ENCODE measurements around the gene IL27RA.
A peak's percentile ranks its signal among the peaks of the same experiment; 100 is the strongest.
"Not testable (repeated sequence)": the region's sequence is repeated elsewhere in the genome, so short reads cannot be mapped to it uniquely, and the experiment has no call there.

The IL27RA gene

DNA sequence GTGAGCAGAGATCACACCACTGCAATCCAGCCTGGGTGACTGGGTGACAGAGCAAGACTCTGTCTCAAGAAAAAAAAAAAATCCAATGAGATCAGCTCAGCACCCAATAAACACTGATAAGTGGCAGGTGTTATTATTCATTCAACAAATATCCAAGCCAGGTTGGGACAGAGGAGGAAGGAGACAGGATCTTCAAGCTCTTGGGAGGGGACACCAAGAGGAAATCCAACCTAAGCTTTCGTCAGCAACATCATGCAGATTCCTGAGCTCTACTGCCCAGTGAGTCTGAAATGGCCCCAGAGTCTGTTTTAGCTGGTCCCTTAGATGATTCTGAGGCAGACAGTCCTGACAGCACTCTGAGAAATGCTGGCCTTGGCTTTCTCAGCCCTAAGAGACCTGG, 33.1 kb upstream of the IL27RA start:
- FAIRE-seq = no peak
- no peak for DNase-seq (ENCODE audit: low spot score)

DNA sequence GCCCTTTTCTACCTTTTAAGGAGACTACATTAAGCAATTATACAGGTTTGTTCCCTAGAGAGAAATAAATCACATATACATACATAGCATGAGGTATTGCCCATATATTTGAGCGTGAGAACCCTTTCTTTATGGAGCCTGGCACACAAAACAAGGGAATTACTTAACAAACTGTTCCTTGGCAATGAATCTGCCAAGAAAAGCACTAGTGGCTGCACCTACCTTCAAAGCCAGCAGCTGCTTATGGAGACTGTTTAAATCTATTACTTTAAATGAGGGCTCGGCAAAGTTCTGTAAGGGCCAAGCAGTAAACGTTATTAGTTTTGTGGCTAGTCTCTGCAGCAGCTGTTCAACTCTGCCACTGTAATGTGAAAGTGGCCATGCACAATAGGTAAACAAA, 32.5 kb upstream of the IL27RA start:
- FAIRE-seq = no peak
- DNase-seq (ENCODE audit: low spot score) = no peak

DNA sequence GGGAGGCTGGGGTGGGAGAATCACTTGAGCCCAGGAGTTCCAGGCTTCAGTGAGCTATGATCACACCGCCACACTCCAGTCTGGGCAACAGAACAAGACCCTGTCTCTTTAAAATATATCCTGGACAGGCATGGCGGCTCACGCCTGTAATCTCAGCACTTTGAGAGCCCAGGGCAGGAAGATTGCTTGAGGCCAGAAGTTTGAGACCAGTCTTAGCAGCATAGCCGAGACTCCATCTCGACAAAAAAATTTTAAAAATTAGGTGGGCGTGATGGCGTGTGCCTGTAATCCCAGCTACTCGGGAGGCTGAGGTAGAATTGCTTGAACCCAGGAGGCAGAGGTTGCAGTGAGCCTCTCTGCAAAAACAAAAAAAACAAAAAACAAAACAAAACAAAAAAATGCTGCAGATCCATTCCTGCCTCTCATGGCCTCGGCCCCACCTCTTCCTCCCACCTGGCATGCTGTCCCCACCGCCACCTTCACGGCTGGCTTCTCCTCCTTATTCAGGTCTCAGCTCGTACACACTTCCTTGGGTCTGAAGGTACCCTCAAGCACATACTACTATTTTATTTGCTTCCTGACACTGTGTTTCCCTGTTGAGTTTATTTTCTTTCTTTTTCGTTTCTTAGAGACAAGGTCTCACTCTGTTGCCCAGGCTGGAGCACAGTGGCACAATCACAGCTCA, 30.7 kb upstream of the IL27RA start:
- FAIRE-seq = no peak
- no peak for DNase-seq (ENCODE audit: low spot score)

DNA sequence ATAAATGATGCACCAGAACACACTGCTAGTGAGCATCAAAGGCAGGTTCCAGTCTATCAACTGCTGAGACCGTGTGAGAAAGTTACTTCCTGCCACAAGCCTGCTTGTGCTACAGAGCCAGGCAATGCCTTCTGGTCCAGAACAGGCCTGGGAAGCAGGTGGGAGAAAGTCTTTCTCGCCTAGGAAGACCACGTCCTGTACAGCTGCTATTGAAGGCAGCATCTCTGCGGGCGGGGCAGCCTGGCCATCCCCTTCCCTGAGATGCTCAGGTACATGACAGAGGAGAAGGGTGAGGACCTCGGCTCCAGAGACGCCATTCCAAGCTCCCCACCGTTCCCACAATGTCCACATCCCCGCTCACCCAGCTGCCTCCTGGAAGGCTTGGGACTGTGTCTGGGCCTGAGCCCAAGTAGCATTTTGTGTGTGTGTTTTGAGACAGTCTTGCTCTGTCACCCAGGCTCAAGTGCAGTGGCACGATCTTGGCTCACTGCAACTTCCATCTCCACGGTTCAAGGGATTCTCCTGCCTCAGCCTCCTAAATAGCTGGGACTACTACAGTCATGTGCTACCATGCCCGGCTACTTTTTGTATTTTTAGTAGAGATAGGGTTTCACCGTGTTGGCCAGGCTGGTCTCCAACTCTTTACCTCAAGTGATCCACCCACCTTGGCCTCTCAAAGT, 28.9 kb upstream of the IL27RA start:
- FAIRE-seq = no peak
- no peak for DNase-seq (ENCODE audit: low spot score)

DNA sequence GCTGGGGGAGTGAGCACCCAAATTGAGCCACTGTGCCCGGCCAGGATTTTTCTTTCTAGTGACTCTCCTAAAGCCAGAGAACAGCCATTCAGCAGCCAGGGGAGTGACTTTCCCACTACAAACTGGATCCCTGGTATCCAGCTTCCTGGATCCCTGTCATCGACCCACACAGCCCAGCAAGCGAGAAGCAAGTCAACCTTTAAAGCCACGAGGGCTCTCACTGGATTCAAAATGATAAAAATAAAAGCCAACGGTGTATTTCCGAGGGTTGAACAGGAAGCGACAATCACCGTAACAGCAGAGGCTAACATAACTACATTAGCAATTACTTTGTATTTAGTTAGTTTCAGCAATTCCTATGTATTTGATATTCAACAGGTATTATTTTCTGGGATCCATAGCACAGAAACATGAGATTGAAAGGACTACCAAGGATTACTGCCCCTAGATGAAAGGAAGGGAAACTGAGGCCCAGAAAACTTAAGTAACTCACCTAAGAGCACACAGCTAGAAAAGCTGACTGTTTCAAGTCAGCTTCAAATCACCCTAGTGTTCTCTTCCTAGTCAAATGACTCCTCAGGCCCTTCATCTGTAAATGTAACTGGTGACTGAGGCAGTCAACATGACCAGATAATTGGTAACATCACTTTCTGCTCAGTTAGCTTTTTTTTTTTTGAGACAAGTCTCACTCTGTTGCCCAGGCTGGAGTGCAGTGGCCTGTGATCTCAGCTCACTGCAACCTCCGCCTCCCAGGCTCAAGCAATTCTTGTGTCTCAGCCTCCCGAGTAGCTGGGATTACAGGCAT, 28.1 kb upstream of the IL27RA start:
- no peak for DNase-seq (ENCODE audit: low spot score)
- FAIRE-seq = no peak

DNA sequence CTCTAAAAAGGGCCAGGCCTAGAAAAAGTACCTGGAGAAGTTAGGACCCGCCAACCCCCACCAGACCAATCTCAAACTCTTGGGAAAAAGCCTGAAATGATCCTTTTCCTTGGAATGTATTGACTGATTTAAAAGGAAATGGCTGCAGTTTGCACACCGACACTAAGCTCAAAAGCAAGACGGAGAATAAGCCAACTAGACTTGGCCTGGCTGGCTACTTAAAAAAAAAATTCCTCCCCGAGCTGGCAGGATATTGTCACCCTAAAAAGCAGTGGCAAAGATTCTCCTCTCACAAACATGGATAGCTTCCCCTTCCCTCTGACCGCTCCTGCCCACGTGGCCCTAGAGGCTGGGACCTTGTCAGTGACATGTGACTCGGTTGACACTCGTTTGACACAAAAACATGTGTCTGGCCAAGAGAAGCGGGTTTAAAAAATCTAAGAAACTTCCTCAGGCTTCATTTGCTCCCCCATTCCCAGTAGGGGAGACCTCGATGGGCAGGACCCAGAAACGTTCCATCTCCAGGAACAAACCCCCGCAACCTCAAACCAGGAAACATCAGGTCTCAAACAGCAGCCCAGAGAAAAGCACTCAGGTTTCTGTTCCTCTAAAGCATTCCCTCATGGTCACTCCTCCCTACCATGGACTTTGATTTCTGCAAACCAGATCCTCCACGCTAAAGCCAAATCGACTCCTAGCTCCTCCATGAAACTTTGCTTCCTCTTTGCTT, 26.8 kb upstream of the IL27RA start:
- FAIRE-seq (no peak), DNase-seq (ENCODE audit: low spot score) (no peak)

DNA sequence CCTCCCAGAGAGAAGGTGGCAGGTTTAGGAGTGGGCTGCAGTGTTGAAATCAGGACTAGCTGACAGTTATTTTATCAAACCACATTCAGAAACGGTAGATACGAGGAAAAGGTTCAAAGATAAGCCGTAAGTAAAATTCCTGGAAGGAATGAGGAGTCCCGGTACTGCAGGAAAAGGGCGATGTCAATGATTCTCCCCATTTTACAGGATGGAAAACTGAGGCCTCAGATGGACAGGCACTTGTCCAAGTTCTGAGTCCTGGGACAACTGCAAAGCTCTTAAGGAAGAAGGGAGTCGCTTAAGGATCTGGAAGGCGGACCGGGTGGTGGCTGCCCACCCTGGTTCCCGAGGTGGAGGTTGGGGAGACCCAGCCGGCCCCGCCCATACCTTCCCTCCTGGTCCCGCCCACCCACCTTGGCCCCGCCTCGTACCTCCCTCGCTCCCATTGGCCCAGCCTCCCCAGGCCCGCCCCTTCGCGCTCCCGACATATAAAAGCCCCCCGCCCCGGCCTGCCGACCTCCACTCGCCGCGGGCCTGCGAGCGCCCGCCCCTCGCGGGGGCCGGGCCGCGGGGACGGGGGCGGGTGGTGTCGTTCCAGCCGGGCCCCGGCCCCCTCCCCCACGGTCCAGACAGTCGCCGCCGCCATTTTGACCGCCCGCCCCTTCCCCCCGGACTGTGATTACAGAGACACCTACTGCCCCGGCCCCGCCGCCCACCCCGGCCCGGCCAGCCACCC, 26.0 kb upstream of the IL27RA start:
- FAIRE-seq = no peak

DNA sequence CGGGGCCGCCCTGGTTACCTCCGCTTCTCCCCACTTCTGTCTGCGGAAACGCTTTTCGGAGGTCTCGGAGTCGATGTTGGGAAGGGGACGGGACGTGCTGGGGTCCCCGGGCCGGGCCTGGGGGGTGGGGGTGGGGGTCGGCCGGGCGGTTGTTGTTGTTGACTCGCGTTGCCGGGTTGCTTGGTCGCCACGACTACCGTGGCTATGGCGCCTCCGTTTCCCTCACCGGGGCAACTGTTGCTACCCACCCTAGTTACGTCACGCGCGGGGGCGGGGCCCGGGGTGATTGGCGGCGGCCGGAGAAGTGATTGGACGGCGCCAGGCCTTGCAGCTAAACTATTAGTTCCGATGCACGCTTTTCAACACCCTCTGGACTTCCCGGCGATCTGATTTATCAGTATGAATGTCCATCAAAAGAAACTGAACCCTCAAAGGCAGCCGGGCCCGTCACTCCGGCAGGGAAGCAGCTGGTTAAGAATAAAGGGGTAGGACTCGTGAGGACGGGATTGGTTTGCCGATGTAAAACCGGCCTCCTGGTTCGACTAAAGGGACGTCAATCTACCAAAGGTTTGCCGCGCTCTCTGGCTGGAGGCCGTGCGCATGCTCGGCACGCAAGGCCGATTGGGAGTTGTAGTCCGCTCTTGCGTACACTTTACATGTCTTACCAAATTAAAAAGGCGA, 25.3 kb upstream of the IL27RA start, which contains the start of gene RFX1:
Gene RFX1, minus strand, starts transcription at position 236 of the 681 bp plus-strand sequence. CDS start 12,477 bp downstream, outside the sequence.
- DNase-seq (ENCODE audit: low spot score) = peak; percentile 88
- no peak for FAIRE-seq

More for the DNA sequence above, 26.0 kb upstream of the IL27RA start:
- peak; percentile 76 for DNase-seq (ENCODE audit: low spot score)

DNA sequence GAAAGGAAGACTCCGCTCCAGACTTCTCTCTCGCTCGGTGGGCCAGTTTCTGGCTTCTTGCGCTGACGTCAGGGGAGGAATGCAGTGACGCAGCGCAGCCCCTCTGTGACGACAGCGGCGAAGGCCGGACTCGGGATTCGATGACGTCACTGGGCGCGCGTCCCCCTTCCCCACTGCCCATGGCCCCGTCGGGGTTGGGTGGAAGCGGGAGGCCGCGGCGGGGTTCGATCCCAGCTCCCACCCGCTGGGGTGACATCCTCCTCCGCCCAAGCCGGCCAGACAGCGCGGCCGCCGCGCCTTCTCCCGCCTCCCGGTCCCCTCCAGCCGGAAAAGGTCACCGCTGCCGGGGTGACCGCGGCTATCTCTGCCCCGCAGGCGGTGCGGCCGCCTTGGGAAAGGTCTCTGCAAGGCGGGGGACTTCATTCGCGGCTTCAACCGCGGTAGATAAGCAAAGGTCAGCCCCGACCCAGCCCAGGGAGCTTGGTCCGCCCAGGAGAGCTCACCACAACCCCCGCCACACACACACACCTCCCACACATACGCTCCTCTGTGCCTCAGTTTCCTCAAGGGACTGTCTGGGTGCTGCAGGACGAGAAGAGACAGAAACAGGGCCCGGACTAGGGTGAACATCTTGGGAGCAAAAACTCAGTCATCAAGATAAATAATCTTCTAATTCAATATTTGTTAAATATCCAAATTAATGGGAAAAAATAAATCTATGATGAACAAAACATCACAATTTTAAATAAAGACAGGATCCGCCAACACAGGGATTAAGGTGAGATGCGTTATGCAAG, 24.6 kb upstream of the IL27RA start:
- DNase-seq (ENCODE audit: low spot score) (peak; percentile 70), FAIRE-seq (no peak)

DNA sequence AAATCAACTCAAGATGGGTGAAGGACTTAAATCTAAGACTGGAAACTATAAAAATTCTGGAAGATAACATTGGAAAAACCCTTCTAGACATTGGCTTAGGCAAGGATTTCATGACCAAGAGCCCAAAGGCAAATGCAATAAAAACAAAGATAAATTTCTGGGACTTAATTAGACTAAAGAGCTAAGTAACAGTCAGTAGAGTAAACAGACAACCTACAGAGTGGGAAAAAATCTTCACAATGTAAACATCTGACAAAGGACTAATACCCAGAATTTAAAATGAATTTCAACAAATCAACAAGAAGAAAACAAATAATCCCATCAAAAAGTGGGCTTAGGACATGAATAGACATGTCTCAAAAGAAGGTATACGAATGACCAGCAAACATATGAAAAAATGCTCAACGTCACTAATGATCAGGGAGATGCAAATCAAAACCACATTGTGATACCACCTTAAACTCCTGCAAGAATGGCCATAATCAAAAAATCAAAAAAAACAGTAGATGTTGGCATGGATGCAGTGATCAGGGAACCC, 19.1 kb upstream of the IL27RA start:
- FAIRE-seq = no peak
- no peak for DNase-seq (ENCODE audit: low spot score)

DNA sequence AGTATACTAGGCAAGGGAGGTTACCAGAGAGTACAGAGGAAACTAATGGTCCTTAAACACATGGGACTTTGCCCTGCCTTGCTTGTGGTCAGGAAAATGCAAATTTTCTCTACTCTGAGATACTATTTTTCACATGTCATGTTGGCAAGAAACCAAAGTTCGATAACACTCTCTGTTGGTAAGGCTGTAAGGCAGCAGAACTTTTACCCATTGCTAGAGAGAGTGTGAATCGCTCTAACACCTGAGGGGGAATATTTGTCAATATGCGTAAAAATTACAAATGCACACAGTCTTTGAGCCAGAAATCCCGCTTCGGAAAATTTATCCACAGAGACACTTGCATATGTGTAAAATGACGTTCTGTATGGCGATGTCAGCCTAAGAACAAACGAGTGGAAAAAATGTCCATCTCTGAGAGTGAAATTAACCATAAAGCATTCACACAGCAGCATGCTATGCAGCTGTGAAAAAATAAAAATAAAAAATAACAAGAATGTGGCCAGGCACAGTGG, 16.0 kb upstream of the IL27RA start:
- FAIRE-seq = no peak

DNA sequence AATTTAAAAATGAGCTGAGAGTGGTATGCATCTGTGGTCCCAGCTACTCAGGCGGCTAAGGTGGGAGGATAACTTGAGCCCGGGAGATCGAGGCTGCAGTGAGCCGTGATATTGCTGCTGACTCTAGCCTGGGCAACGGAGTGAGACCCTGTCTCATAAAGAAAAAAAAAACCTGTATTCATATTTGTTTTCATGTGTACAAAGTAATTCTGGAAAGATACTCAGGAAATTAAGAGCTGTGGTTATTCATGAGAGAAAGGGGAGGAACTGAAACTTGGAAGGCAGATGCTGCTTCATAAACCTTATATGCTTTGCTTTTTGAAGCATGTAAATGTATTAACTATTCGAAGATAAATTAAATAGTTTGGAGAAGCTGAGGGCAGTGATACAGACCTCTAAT, 12.5 kb upstream of the IL27RA start:
- DNase-seq (ENCODE audit: low spot score) (no peak), FAIRE-seq (no peak)

More for the DNA sequence above, 16.0 kb upstream of the IL27RA start:
- DNase-seq (ENCODE audit: low spot score) = no peak

DNA sequence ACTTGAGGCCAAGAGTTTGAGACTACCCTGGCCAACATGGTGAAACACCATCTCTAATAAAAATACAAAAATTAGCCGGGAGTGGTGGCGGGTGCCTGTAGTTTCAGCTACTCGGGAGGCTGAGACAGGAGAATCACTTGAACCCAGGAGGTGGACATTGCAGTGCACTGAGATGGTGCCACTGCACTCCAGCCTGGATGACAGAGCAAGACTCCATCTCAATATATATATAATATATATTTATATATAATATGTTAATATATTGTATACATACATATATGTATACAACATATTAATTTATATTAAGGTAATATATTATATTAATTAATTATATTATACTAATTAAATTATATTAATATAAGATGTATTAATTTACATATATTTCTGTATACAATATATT, 11.8 kb upstream of the IL27RA start:
- FAIRE-seq; DNase-seq (ENCODE audit: low spot score): not testable (repeated sequence)

DNA sequence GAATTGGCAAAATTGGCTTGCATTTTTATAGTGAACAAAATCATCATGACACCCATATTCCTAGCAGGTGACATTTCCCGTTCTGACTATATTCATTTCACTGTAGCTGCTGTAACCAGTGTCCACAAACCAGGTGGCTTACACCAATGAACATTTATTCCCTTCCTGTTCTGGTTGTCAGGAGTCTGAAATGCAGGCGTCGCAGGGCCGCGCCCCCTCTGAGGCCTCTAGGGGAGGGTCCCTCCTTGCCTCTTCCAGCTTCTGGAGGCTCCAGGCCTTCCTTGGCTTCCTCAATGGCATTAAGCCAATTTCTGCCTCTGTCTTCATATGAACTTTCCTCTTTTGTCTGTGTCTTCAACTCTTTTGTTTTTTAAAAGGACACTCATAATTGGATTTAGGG, 10.1 kb upstream of the IL27RA start:
- FAIRE-seq = no peak

DNA sequence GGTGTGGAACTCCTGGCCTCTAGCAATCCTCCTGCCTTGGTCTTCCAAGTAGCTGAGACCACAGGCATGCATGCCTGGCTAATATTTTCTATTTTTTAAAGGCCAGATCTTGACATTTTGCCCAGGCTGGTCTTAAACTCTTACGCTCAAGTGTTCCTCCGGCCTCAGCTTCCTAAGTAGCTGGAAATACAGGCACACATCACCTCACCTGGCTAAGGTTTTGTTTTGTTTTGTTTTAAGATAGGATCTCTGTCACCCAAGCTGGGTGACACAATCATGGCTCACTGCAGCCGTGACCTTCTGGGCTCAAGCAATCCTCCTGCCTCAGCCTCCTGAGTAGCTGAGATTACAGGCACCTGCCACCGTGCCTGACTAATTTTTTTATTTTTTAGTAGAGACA, 9.1 kb upstream of the IL27RA start:
- DNase-seq (ENCODE audit: low spot score) (no peak), FAIRE-seq (no peak)

More for the DNA sequence above, 10.1 kb upstream of the IL27RA start:
- DNase-seq (ENCODE audit: low spot score) = no peak

DNA sequence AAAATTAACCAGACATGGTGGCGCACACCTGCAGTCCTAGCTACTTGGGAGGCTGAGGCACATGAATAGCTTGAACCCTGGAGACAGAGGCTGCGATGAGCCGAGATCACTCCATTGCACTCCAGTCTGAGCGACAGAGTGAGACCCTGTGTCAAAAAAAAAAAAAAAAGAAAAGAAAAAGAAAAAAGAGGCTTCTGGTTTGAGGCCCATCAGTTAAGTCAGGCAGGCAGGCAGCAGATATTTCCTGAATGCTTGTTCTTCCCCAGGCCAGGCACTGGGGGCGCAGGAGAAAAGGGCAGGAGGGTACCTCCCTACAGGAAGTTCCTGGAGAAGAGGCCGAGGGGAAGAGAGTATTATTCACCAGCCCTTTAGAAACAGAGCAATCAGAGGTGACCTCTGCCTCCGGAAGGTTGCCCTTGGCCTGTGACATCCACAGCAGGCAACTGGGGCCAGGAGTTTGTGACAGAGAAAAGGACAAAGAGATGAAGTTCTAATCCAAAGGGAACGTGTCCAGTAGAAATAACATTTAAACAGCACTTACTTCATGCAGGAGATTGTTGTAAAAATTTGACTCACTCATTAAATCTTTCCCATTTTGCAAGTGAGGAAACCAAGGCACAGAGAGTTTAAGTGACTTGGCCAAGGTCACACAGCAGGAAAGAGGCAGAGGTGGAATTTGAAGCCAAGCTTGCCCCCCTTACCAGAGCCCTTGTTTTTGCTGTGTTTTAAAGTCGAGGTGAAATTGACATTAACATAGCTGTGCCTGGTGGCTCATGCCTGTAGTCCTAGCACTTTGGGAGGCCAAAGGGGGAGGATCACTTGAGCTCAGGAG, 7.9 kb upstream of the IL27RA start:
- DNase-seq (ENCODE audit: low spot score) (peak; percentile 39), FAIRE-seq (no peak)

DNA sequence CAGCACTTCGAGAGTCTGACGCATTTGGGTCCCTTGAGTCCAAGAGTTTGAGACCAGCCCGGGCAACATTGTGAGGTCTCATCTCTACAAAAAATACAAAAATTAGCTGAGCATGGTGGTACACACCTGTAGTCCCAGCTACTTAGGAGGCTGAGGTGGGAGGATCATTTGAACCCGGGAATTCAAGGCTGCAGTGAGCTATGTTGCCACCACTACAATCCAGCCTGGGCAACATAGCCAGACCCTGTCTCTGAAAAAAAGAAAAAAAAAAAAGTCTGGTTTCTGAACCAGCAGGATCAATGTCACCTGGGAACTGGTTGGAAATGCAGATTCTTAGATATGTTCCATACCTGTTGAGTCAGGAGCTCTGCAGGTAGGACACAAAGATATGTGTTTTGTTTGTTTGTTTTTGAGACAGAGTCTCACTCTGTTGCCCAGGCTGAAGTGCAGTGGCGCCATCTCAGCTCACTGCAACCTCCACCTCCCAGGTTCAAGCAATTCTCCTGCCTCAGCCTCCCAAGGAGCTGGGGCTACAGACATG, 4.8 kb upstream of the IL27RA start:
- not testable (repeated sequence) for DNase-seq (ENCODE audit: low spot score); FAIRE-seq
